CD4-positive, alpha-beta memory T cell (primary cell): Measurements from ENCODE around the gene MAGEA3. TPM values are rescaled to one million over a fixed set of nuclear protein-coding genes. Genes with fewer than 3 reads are reported as not detected.
"Not testable (repeated sequence)": the region's sequence is repeated elsewhere in the genome, so short reads cannot be mapped to it uniquely, and the experiment has no call there.

Source experiments
- CTCF ChIA-PET: fragments of 350-600 bp; sonication (Branson Sonifier 250); formaldehyde crosslinking; loops from one replicate; lab custom pipeline; 2021; ENCODE audit warnings: inconsistent platforms; ENCODE audit not compliant: partially characterized antibody; lab: Charles Lee
- POLR2A ChIA-PET: fragments of 350-600 bp; sonication (Branson Sonifier 250); formaldehyde crosslinking; loops from one replicate; lab custom pipeline; 2021; ENCODE audit not compliant: partially characterized antibody; lab: Charles Lee
- DNase-seq, 5 donors: peaks; one replicate each; pipeline versions ENCODE4 v3.0.0 to v3.0.0-alpha.2; 2020 to 2022; ENCODE audit warnings: mixed read lengths in 1 of 5
- H3K27ac ChIP-seq: one replicate; pipeline ENCODE4 v1.7.0; 2013; ENCODE audit warnings: low read depth, low read length
- H3K27me3 ChIP-seq: 2 replicates; pipeline ENCODE4 v1.7.0; 2013; ENCODE audit warnings: mild to moderate bottlenecking, low read length, moderate library complexity; ENCODE audit not compliant: insufficient read depth
- H3K36me3 ChIP-seq: 2 replicates; pipeline ENCODE4 v1.7.0; 2013; ENCODE audit warnings: mild to moderate bottlenecking, low read length, moderate library complexity; ENCODE audit not compliant: insufficient read depth
- H3K4me1 ChIP-seq: 2 replicates; pipeline ENCODE4 v1.7.0; 2013; ENCODE audit warnings: mild to moderate bottlenecking, low read length, moderate library complexity; ENCODE audit not compliant: insufficient read depth
- H3K4me3 ChIP-seq, 2 donors: one replicate each; pipeline ENCODE4 v1.7.0; 2013; ENCODE audit warnings: low read length in 2 of 2, mild to moderate bottlenecking in 1 of 2
- H3K9me3 ChIP-seq, 2 donors: one replicate each; pipeline ENCODE4 v1.7.0; 2013; ENCODE audit warnings: low read length in 2 of 2, control low read depth in 1 of 2; ENCODE audit not compliant: control insufficient read depth in 1 of 2
- H3K27ac Mint-ChIP-seq, 7 donors: one replicate each; pipeline ENCODE4 v1.8.0; 2020 to 2021; ENCODE audit warnings: mixed read lengths in 7 of 7, mild to moderate bottlenecking in 6 of 7, inconsistent platforms in 3 of 7, moderate library complexity in 3 of 7
- H3K27me3 Mint-ChIP-seq, 2 donors: one replicate each; pipeline ENCODE4 v1.8.0; 2020 to 2021; ENCODE audit warnings: mixed read lengths in 2 of 2
- H3K36me3 Mint-ChIP-seq, 2 donors: one replicate each; pipeline ENCODE4 v1.8.0; 2020 to 2021; ENCODE audit warnings: mixed read lengths in 2 of 2, inconsistent platforms in 1 of 2, mild to moderate bottlenecking in 1 of 2
- H3K4me1 Mint-ChIP-seq, 4 donors: one replicate each; pipeline ENCODE4 v1.8.0; 2020 to 2021; ENCODE audit warnings: mixed read lengths in 4 of 4, mild to moderate bottlenecking in 1 of 4
- H3K4me3 Mint-ChIP-seq, 8 donors: one replicate each; pipeline ENCODE4 v1.8.0; 2020 to 2021; ENCODE audit warnings: mixed read lengths in 8 of 8, mild to moderate bottlenecking in 7 of 8, moderate library complexity in 6 of 8, inconsistent platforms in 3 of 8
- H3K9me3 Mint-ChIP-seq, 8 donors: one replicate each; pipeline ENCODE4 v1.8.0; 2020 to 2021; ENCODE audit warnings: mixed read lengths in 8 of 8, mild to moderate bottlenecking in 5 of 8, inconsistent platforms in 3 of 8, moderate library complexity in 1 of 8
- intact Hi-C: fragments of 100-400 bp; cut with micrococcal nuclease; formaldehyde crosslinking; loops from one replicate; pipeline ENCODE4 v1.15.1; 2023
- polyA plus RNA-seq, 2 donors: library from polyadenylated mRNA; unstranded; fragments of 300-500 nt; fragmentation: Illumina TruSeq; gene quantifications; one replicate each; pipeline ENCODE4 v1.2.3, GENCODE V29; 2021
- total RNA-seq, 2 experiments: library from RNA; stranded (reverse); gene quantifications; one replicate each; pipeline ENCODE4 v1.2.3, GENCODE V29; 2021

Gene MAGEA3
- total and polyA plus RNA-seq, 4 experiments from 2014 or later, result not detected

DNA sequence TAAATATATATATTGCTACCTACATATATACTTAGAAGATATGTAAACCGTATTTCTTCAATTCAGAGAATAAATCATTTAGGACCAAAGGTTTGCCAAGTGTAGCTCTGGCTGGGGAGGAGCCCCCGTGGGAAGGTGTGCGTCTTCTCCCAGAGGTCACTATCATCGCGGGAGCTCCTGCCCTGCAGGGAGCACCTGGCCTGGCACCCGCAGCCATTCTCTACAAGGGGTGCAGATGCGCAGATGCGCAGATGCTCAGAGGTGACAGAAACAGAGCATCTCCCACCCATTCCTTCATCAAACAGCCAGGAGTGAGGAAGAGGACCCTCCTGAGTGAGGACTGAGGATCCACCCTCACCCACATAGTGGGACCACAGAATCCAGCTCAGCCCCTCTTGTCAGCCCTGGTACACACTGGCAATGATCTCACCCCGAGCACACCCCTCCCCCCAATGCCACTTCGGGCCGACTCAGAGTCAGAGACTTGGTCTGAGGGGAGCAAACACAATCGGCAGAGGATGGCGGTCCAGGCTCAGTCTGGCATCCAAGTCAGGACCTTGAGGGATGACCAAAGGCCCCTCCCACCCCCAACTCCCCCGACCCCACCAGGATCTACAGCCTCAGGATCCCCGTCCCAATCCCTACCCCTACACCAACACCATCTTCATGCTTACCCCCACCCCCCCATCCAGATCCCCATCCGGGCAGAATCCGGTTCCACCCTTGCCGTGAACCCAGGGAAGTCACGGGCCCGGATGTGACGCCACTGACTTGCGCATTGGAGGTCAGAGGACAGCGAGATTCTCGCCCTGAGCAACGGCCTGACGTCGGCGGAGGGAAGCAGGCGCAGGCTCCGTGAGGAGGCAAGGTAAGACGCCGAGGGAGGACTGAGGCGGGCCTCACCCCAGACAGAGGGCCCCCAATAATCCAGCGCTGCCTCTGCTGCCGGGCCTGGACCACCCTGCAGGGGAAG is 15.5 kb downstream of the MAGEA3 start, which contains the start of gene MAGEA2B:
TSS of gene MAGEA2B (plus strand) at position 814 of the 973 bp plus-strand sequence. CDS start 2,479 bp downstream, outside the sequence.
- H3K4me1 ChIP-seq, intact Hi-C loops, H3K4me3 Mint-ChIP-seq, CTCF ChIA-PET, H3K36me3 ChIP-seq, DNase-seq, H3K27me3 ChIP-seq, H3K27ac ChIP-seq, H3K4me3 ChIP-seq, H3K27me3 Mint-ChIP-seq, H3K9me3 Mint-ChIP-seq, H3K36me3 Mint-ChIP-seq, POLR2A ChIA-PET, H3K9me3 ChIP-seq, H3K27ac Mint-ChIP-seq, H3K4me1 Mint-ChIP-seq: not testable (repeated sequence)

DNA sequence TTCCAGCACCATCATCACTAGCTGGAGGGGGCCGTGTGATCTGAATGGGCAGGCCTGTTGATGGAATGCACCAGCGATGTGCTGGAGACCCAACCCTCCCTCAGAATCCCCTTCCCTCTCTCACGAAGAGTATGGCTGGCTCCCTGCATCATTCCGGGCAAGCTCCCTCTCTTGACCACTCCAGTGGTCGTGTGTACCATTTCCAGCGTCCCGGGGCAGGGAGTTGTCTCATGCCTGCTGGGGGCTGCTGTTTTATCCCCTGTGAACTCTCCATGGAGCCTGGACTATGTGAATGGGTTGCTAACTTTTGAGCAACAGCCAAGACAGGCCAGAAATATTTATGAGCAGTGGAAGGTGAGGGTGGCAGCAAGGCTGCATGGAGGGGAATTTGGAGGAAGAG is 26.8 kb downstream of the MAGEA3 start:
- ChIA-PET CTCF (no interaction called here), POLR2A (no interaction called here)
- Mint-ChIP-seq H3K27me3 (peaks cover 0 to 1% of the 10 kb centered on the region in 2 donors), H3K4me3 (no peak overlapping the region), H3K4me1 (no peaks in the 10 kb centered on the region), H3K9me3 (no peaks in the 10 kb centered on the region), H3K27ac (no peak overlapping the region), H3K36me3 (no peaks in the 10 kb centered on the region)
- H3K4me3 ChIP-seq, result no peak overlapping the region
- DNase-seq, result no peak
- no peaks in the 10 kb centered on the region for H3K9me3 ChIP-seq
- no peaks in the 10 kb centered on the region for H3K4me1 ChIP-seq
- no peak overlapping the region for H3K27ac ChIP-seq
- no peaks in the 10 kb centered on the region for H3K36me3 ChIP-seq
- intact Hi-C loops, result no loop called here
- no peaks in the 10 kb centered on the region for H3K27me3 ChIP-seq

DNA sequence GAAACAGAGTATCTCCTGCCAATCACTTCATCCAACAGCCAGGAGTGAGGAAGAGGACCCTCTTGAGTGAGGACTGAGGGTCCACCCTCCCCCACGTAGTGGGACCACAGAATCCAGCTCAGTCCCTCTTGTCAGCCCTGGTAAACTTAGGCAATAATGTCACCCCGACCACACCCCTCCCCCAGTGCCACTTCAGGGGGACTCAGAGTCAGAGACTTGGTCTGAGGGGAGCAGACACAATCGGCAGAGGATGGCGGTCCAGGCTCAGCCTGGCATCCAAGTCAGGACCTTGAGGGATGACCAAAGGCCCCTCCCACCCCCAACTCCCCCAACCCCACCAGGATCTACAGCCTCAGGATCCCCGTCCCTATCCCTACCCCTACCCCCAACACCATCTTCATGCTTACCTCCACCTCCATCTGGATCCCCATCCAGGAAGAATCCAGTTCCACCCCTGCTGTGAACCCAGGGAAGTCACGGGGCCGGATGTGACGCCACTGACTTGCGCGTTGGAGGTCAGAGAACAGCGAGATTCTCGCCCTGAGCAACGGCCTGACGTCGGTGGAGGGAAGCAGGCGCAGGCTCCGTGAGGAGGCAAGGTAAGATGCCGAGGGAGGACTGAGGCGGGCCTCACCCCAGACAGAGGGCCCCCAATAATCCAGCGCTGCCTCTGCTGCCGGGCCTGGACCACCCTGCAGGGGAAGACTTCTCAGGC is 34.8 kb downstream of the MAGEA3 start, which contains the start of the genes CSAG1 and MAGEA12:
TSS of gene CSAG1 (minus strand) at position 461 of the 715 bp plus-strand sequence. CDS start 1,261 bp downstream, outside the sequence.
TSS of gene MAGEA12 (plus strand) at position 497 of the 715 bp plus-strand sequence. CDS start 2,405 bp downstream, outside the sequence.
- Mint-ChIP-seq H3K4me3 (no peak within 1 kb of the TSS), H3K27me3 (peaks cover 0 to 1% of the 10 kb centered on the region in 2 donors), H3K36me3 (no peaks in the 10 kb centered on the region), H3K9me3 (peaks cover 0 to 2% (median 0%) of the 10 kb centered on the region in 8 donors), H3K4me1 (no peaks in the 10 kb centered on the region), H3K27ac (no peak within 1 kb of the TSS)
- ChIA-PET POLR2A (no interaction called here), CTCF (no interaction called here)
- no peak for DNase-seq
- H3K4me3 ChIP-seq, result no peak within 1 kb of the TSS
- intact Hi-C loops, result no loop called here
- no peak within 1 kb of the TSS for H3K27ac ChIP-seq
- H3K36me3 ChIP-seq, result no peaks in the 10 kb centered on the region
- no peaks in the 10 kb centered on the region for H3K9me3 ChIP-seq
- H3K27me3 ChIP-seq, result no peaks in the 10 kb centered on the region
- no peaks in the 10 kb centered on the region for H3K4me1 ChIP-seq

DNA sequence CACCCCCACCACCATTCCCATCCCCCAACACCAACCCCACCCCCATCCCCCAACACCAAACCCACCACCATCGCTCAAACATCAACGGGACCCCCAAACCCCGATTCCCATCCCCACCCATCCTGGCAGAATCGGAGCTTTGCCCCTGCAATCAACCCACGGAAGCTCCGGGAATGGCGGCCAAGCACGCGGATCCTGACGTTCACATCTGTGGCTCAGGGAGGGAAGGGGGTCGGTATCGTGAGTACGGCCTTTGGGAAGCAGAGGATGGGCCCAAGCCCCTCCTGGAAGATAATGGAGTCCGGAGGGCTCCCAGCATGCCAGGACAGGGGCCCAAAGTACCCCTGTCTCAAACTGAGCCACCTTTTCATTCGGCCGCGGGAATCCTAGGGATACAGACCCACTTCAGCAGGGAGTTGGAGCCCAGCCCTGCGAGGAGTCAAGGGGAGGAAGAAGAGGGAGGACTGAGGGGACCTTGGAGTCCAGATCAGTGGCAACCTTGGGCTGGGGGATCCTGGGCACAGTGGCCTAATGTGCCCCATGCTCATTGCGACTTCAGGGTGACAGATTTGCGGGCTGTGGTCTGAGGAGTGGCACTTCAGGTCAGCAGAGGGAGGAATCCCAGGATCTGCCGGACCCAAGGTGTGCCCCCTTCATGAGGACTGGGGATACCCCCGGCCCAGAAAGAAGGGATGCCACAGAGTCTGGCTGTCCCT is 35.7 kb downstream of the MAGEA3 start:
- CTCF ChIA-PET, H3K9me3 ChIP-seq, H3K4me1 Mint-ChIP-seq, H3K27ac ChIP-seq, H3K27me3 Mint-ChIP-seq, H3K27ac Mint-ChIP-seq, H3K4me3 ChIP-seq, DNase-seq, H3K36me3 Mint-ChIP-seq, H3K9me3 Mint-ChIP-seq, H3K4me1 ChIP-seq, POLR2A ChIA-PET, H3K4me3 Mint-ChIP-seq, intact Hi-C loops, H3K36me3 ChIP-seq, H3K27me3 ChIP-seq: not testable (repeated sequence)

DNA sequence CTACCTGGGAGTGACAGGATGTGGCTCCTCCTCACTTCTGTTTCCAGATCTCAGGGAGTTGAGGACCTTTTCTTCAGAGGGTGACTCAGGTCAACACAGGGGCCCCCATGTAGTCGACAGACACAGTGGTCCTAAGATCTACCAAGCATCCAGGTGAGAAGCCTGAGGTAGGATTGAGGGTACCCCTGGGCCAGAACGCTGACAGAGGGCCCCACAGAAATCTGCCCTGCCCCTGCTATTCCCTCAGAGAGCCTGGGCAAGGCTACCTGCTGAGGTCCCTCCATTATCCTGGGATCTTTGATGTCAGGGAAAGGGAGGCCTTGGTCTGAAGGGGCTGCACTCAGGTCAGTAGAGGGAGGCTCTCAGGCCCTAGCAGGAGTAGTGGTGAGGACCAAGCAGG is 36.5 kb downstream of the MAGEA3 start:
- H3K9me3 ChIP-seq, result no peaks in the 10 kb centered on the region
- no peaks in the 10 kb centered on the region for H3K36me3 ChIP-seq
- Mint-ChIP-seq H3K27me3 (peaks cover 0 to 1% of the 10 kb centered on the region in 2 donors), H3K27ac (no peak overlapping the region), H3K4me3 (no peak overlapping the region), H3K4me1 (no peaks in the 10 kb centered on the region), H3K9me3 (peaks cover 0 to 2% (median 0%) of the 10 kb centered on the region in 8 donors), H3K36me3 (no peaks in the 10 kb centered on the region)
- DNase-seq, result no peak
- POLR2A ChIA-PET, result no interaction called here
- intact Hi-C loops, result no loop called here
- no peak overlapping the region for H3K4me3 ChIP-seq
- no peaks in the 10 kb centered on the region for H3K27me3 ChIP-seq
- CTCF ChIA-PET, result no interaction called here
- no peaks in the 10 kb centered on the region for H3K4me1 ChIP-seq
- no peak overlapping the region for H3K27ac ChIP-seq

DNA sequence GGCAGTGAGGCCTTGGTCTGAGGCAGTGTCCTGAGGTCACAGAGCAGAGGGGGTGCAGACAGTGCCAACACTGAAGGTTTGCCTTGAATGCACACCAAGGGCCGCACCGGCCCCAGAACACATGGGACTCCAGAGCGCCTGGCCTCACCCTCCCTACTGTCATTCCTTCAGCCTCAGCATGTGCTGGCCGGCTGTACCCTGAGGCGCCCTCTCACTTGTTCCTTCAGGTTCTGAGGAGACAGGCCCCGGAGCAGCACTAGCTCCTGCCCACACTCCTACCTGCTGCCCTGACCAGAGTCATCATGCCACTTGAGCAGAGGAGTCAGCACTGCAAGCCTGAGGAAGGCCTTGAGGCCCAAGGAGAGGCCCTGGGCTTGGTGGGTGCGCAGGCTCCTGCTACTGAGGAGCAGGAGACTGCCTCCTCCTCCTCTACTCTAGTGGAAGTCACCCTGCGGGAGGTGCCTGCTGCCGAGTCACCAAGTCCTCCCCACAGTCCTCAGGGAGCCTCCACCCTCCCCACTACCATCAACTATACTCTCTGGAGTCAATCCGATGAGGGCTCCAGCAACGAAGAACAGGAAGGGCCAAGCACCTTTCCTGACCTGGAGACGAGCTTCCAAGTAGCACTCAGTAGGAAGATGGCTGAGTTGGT is 37.4 kb downstream of the MAGEA3 start:
- no peak overlapping the region for H3K27ac Mint-ChIP-seq
- H3K9me3 Mint-ChIP-seq, result peaks cover 0 to 2% (median 0%) of the 10 kb centered on the region in 8 donors
- intact Hi-C loops, result no loop called here
- no peaks in the 10 kb centered on the region for H3K4me1 Mint-ChIP-seq
- Histone ChIP-seq H3K27ac (no peak overlapping the region), H3K9me3 (no peaks in the 10 kb centered on the region), H3K4me1 (no peaks in the 10 kb centered on the region), H3K4me3 (no peak overlapping the region), H3K27me3 (no peaks in the 10 kb centered on the region), H3K36me3 (no peaks in the 10 kb centered on the region)
- ChIA-PET POLR2A (no interaction called here), CTCF (no interaction called here)
- no peak overlapping the region for H3K4me3 Mint-ChIP-seq
- DNase-seq, result no peak
- no peaks in the 10 kb centered on the region for H3K27me3 Mint-ChIP-seq
- no peaks in the 10 kb centered on the region for H3K36me3 Mint-ChIP-seq
